Central memory CD4-positive, alpha-beta T cell (primary cell): ENCODE measurements around the gene PTPRF.
"Not testable (repeated sequence)": the region's sequence is repeated elsewhere in the genome, so short reads cannot be mapped to it uniquely, and the experiment has no call there.

Experiments used
- DNase-seq: peaks from one replicate; pipeline ENCODE4 v3.0.0; 2022

PTPRF gene

DNA sequence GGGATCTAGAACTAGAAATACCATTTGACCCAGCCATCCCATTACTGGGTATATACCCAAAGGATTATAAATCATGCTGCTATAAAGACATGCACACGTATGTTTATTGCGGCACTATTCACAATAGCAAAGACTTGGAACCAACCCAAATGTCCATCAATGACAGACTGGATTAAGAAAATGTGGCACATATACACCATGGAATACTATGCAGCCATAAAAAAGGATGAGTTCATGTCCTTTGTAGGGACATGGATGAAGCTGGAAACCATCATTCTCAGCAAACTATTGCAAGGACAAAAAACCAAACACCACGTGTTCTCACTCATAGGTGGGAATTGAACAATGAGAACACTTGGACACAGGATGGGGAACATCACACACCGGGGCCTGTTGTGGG is 107.7 kb downstream of the PTPRF start:
- not testable (repeated sequence) for DNase-seq

DNA sequence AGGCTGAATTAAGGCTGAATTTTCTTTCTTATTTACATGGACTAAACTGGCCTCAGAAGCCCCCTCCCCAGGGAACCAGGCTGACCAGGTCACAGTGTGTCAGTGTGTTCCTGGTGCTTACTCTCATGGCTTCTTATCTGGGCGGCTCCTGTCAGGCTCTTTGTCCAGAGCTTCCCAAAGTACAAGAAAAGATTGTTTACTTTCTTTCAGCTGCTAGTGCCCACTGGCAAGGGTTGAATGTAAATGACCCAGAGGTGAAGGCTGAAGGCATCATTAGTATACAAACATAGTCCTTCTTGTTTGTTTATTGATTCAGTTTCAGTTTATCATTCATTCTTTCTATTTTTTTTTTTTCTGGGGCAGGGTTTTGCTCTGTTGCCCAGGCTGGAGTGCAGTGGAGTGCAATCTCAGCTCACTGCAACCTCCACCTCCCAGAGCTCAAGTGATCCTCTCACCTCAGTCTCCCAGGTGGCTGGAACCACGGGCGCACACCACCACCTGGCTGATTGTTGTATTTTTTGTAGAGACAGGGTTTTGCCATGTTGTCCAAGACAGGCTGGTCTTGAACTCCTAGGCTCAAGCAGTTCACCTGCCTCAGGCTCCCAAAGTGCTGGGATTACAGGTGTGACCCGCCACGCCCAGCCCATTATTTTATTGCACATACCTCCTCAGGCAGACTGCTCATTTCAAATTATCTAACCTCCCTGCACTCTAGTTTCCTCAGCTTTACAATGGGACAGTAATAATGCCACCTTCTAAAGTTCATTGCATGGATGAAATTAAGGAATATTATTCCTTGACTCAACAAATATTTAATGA is 109.5 kb downstream of the PTPRF start:
- no peak for DNase-seq

DNA sequence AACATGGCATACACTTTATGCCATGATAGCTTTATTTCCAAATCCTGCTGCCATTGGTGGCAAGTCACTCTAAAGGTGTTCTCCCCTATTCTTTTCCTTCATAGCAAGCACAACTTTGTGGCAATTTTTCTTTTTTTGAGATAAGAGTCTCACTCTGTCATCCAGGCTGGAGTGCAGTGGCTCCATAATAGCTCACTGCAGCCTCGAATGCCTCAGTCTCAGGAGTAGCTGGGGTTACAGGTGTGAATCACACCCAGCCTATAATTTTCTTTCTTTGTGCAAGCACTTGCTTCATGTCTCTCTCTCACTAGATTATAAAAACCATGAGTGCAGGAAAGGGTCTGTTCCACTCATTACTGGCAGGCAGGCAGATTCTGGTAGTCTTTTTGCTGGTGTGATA is 113.9 kb downstream of the PTPRF start:
- no peak for DNase-seq

DNA sequence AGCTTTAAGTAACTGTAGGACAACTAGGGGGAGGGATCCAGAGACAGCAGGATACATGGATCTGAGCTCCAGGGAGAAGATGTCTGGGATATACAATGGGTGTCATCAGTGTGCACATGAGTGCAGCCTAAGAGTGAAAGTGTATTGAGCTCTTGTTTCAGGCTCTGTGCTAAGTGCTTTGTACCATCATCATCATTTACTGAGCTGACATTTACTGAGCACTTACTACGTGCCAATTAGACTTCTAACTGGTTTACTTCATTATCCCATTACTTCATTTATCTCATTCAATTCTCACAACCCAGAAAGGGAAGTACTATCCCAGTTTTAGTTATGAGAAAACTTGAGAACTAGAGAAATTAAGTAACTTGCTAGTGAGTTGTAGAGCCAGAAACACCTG is 114.8 kb downstream of the PTPRF start:
- no peak for DNase-seq

DNA sequence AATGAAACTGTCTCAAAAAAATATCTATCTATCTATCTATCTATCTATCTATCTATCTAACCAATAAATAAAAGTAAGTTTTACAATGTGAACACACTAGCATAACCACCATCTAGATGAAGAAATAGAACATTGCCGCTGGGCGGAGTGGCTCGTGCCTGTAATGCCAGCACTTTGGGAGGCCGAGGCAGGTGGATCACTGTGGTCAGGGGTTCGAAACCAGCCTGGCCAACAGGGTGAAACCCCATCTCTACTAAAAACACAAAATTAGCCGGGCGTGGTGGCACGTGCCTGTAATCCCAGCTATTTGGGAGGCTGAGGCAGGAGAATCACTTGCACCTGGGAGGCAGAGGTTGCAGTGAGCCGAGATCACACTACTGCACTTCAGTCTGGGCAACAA is 116.6 kb downstream of the PTPRF start:
- DNase-seq: not testable (repeated sequence)

DNA sequence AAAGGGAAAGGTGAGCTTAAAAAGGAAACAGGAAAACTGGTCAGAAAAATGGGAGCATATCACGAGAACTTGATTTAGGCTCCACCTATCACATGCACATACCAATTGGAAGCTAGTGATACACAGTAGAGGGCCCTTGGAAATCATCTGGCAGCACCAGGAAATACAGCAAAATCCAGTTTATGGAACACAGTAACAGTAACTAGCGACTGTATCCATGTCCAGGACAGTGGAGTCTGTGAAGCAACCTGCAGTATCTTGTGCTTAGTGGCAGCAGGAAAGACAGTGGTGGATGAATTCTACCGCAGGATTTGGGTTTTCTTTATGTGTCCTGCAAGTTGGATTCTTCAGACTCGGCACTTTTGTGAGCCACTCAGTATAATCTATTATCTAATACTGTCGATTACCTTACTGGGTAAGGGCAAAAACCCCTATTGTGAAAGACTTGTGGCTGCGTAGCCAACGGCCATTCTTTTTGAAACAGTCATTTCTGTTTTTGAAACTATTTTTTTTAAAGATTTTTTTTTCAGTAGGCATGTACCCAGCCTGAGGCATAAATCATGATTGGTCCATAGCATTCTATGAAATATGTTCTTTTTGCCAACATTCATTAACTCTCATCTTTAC is 117.7 kb downstream of the PTPRF start:
- DNase-seq: no peak

DNA sequence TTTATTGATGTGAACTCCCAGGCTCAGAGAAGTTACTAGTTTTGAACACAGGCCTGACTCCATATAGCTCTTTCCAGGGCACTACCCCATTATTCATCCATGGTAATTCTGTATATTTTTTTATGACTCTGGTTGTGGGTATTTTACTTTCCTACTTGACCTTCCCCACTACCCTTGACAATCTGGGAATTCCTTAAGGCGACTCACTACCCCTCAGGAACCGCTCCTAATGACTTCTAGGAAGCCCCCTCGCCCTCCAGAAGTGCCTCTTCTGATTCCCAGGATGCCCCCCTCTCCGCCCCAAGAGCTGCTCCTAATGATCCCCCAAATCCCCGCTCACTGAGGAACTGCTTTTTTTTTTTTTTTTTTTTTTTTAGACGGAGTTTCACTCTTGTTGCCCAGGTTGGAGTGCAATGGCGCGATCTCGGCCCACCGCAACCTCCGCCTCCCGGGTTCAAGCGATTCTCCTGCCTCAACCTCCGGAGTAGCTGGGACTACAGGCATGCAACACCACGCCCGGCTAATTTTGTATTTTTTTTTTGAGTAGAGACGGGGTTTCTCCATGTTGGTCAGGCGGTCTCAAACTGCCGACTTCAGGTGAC is 118.3 kb downstream of the PTPRF start:
- no peak for DNase-seq

DNA sequence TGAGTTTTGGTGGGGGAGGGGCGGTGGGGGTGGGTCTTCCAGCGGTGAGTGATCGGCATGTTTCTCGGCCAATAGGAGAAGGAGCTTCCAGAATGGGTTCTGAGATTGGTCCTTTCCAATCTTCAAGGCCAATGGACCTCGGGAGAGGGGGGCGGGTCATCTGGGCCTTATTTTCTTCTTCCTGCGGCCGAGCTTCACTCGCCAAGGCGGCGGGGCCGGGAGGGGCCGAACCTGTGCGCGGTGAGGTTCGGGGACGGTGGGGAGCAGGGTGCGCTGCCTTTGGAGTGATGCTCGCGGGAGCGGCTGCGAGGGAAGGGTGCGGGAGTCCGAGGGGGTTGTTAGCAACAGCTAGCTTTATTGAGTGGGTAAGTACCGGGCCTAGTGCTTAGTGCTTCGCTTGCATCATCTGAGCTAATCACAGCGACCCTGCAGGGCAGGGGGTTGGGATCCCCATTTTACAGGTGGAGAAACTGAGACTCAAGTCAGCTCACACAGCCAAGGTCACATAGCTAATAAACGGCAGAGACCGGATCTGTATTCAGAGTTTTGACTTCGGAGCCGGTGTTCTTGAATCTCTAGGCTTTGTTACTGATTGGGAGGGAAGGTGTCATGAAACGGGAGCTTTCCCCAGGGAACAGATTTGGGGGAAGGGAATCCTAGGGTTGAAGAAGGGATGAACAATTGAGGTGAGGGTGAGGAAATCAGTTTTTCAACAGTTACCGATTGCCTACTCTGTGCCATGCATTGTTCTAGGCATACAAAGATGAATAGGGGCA is 119.8 kb downstream of the PTPRF start:
- DNase-seq: peak; percentile 90

DNA sequence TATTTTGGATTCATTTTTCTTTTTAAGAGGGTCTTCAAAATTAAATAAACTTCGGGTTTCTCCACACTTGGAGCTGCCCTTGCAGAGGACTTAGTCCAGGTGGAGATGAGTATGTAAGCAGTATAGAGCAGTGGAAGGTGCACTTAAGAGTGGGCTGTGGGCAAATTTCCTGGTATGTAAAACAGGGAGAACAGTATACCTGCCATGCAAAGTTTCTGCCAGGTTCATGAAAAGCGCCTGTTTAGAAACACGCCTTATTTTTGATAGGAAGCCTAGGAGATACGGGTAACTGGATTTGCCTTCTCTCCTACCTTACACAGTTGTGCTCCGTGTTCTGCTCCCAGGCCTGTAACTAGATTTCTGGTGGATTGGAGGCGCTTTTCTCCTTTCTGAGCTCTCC is 120.5 kb downstream of the PTPRF start:
- DNase-seq: no peak

DNA sequence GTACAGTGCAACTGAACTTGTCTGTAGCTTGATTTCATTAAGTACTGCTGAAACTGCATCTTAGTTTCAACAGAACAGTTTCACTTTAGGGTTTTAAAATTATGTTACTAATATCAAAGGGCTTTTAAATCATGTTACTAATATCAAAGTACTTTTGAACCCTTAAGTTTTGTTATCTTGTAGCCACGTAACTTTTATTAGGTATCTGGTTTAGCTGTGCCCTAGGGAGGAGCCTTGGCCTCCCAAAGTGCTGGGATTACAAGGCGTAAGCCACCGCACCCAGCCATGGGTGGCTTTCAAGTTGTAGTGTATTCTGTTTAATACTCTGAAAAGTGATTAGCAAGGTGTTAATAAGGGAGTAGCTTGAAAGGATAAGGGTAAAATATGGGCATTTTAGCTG is 121.2 kb downstream of the PTPRF start:
- DNase-seq: no peak

DNA sequence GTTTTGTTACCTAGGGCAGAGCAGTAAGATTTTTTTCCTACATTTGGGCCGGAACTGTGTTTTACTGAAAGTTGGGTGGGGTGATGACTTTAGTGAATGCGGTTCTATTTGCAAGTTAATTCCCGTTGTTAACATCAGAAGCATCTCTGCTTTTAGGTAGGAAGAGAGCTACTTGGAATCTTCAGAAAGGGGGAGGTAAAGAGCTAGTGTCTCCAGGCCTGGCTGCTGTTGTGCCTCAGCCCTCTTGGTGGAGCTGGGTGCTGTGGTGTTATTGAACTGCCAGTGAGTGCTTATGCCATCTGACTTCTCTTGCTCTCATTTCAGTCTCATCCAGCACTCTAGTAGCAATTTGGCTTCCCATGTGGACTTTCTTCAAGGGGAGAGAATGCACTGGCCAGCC is 122.7 kb downstream of the PTPRF start:
- no peak for DNase-seq

DNA sequence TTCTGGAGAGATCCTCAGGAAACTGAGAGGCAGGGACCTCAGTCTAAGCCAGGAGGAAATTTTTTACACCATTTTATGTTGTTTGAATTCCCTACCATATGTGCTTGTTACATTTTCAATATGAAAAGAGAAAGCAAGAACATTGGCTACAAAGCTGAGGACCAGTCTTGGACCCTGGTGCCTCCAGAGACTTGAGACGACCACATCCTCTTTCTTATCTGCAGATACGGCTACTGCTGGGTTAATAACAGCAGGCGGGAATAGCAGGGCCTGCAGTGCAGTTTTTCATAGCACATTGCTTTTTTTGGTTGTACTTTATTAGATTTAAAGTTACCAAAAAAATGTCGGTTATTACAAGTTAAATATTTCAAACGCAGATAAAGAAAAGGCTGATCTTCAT is 123.2 kb downstream of the PTPRF start:
- DNase-seq: no peak

DNA sequence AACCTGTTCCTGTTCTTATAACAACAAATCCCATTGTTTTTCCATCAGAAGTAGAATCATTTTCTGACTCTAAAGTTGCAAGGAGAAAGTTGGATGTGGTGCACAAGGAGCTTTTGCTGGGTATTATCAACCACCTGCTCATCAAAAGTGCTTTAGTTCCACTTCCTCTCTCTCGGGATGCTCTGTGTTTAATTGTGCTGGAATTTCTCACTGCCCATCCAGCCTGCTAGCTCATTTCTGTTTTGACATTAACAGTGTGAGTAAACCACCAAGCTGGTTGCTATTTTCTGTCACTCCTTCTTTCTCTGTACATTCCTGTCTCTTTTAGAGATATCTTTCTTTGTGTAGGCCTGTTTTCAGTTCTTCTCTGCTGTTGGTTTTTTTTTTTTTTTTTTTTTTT is 125.3 kb downstream of the PTPRF start:
- no peak for DNase-seq

DNA sequence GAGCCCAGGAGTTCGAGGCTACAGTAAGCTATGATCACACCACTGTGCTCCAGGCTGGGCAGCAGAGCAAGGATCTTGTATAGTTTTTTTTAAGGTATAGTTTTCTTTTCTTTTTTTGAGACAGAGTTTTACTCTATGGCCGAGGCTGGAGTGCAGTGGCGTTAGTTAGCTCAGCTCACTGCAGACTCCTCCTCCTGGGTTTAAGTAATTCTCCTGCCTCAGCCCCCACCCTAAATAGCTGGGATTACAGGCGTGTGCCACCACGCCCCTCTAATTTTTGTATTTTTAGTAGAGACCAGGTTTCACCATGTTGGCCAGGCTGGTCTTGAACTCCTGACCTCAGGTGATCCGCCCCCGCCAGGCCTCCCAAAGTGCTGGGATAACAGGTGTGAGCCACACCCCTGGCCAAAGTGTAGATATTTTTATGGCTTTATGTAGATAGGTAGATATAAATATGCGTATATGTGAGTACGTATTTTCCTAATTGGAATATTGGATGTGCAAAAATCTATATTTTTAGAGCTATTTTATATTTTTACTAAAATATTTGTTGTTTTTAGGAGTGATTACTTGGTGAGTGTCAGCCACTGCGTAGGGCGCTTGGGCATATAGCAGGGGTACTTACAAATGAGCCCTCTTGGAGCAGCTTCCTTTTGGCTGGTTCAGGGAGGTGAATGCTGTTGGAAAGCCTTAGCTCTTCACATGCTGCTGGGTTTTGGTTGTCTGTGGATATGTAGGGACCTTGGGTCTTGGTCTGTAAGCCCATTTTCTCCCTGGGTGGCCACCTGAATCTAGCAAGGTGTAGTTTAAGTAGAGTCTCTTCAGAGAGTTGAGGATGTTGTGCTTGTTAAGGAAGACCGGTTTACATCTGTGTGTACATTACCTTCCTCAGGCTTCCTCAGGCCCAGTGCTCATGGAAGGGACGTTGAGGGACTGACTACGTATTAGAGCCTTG is 128.8 kb downstream of the PTPRF start:
- no peak for DNase-seq

DNA sequence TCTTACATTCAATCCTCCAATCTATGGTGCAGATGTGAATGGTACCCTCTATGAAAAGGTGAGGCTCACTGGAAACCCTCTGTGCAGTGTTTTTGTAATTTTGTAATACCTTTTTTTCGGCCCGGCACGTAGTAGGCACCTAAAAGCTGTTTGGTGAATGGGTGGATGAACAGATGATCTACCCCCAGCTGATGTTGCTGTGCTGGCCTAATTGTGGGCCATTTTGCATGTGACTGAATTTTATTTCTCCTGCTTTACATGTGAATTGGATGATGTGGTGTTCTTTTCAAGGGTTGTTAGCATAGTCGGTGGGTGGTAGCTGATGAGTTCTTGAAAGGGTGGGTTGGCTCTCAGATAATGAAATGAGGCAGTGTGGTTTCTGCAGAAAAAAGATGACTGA is 129.7 kb downstream of the PTPRF start:
- no peak for DNase-seq

DNA sequence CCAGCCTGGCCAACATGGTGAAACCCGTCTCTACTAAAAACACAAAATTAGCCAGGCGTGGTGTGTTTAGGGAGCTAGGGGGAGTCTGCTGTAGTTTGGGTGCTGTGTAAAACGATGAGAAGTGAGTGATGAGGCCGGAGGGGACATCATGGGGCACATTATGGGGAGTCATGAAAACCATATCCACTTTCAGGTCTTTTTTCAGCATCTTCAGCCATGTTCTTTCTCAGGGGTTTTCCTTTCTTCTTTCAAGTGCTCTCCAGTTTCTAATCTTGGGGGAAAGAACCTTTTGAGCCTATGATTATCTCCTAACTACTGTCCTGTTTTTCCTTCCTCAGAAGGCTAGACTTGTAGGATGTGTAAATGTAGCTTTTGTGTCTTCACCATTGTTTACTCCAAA is 133.7 kb downstream of the PTPRF start:
- DNase-seq: no peak

DNA sequence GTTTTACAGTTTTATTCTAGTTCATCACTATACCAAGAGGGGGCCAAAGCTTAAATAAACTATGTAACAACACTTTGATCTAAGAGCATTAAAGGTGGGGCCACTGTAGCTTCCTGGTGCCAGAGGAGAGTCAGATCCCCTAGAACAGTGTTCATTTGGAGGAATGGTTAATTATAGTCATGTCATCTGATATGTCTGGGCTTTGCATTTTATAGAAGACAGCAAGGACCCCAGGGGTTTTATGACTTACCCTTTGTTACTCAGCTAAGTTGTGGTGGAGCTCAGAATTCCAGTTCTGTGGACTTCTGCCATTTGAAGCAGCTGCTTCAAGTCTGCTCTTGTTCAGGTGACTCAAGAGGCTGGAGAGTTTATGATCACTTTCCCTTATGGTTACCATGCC is 135.9 kb downstream of the PTPRF start:
- no peak for DNase-seq

DNA sequence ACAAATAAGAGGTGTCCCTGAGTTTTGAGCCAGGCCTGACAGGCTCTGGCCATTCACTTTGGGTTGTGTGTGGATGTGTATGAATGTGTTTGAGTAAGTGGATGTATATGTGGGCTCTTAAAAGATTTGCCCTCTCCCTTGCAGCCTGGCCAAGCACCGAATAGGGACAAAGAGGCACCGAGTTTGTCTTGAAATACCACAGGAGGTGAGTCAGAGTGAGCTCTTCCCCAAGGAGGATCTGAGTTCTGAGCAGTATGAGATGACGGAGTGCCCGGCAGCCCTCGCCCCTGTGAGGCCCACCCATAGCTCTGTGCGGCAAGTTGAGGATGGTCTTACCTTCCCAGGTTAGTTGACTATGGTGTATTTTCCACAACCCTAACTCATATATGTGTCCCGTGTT is 138.3 kb downstream of the PTPRF start:
- no peak for DNase-seq

DNA sequence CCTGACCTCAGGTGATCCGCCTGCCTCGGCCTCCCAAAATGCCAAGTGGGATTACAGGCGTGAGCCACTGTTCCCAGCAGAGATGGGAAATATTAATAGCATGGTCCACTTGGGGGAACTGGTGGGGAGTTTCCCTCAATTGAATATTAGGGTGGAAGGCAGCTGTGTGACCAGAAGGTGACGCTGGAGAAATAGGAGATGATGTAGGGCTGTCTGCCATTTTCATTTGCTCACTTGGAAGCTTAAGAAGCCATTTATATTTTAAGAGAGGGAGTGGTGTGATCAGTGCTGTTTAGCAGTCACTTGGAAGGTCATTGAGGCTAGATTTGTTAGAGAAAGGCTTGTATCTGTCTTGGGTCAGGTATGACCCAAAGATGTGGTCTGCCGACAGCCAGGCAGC is 139.2 kb downstream of the PTPRF start:
- no peak for DNase-seq

DNA sequence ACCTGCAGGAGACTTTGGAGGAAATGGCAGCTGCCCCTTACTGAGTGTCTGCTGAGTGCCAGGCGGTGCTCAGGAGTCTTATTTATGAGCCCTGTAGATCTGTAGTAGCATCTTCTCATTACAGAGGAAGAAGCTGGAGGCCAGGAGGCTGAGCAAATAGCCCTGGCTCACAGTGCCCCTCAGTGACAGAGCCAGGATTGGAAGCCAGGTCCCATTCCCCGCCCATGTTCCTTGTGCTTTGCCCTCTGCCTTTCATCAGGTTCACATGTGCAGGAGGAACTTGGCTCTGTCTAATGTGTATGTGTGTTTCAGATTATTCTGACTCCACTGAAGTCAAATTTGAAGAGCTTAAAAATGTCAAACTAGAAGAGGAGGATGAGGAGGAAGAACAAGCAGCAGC is 140.5 kb downstream of the PTPRF start:
- DNase-seq: no peak

DNA sequence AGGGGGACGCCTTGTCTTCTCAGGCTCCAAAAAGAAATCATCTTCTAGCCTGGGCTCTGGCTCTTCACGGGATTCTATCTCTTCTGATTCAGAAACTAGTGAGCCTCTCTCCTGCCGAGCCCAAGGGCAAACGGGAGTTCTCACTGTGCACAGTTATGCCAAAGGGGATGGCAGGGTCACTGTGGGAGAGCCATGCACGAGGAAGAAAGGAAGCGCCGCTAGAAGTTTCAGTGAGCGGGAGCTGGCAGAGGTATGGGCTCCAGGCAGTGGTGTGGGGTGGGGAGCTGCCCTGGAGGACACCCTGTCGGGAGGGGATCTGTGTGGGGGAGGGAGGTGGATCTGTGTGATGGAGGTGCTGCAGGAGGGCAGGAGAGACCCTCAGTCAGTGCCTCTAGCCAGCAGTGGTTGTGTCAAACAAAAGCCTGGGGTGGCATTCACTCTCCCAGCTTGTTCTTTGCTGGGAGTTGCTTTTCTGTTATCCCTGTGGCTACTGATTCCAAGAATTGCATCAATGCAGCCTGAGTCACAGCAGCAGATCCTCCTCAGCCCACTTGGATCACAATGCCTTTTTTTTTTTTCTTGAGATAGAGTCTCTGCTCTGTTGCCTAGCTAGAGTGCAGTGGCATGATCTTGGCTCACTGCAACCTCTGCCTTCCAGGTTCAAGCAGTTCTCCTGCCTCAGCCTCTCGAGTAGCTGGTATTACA is 141.1 kb downstream of the PTPRF start:
- no peak for DNase-seq

DNA sequence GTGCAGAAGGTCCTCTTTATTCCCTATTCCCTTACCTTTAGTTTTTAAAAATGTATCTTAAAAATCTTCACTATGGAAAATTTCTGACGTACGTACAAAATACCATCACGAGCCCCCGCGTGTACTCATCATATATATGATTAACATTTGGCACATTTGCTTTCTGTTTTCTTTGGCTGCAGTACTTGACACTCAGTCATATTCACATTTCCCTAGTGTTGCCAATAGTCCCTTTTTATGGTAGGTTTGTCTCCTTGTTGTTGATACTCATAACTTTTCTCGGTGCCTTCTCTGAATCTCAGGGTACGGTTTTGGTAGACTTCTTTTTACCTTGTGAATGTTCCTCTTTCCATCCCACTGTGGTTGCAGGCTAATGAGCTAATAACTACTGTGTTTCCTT is 142.6 kb downstream of the PTPRF start:
- no peak for DNase-seq
